Measurements from ENCODE around the gene LUC7L2.
"Not testable (repeated sequence)": the region's sequence is repeated elsewhere in the genome, so short reads cannot be mapped to it uniquely, and the experiment has no call there.

LUC7L2 gene

DNA sequence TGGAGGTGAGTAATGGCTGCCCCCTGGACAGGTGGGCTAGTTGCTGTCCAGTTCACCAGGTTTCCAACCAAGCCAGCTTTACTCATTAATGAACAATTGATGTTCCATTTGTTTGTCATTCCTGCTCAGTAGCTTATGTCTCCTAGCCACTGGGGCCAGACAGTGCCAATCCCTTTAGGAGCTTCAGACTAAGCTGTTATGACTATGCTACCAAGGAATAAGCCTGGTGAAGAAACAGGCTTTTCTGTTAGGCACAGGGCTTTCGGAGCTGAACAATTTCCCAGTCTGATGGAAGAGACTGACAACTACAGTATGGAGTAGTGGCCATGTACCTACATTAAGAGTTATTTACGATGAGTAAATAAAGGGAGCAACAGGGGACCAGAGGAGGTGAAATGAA, 20.7 kb upstream of the LUC7L2 start:
- Histone ChIP-seq H3K9me3 (ENCODE audit: control insufficient read depth in 1 of 2, low read length in 2 of 2) (no peaks in the 10 kb centered on the region), H3K4me3 (ENCODE audit: low read depth in 1 of 2, low read length in 2 of 2) (no peak overlapping the region), H3K27ac (ENCODE audit: low read length) (no peak overlapping the region), H3K4me1 (ENCODE audit: control insufficient read depth in 1 of 2, insufficient read depth in 2 of 2, low read length in 2 of 2) (peaks cover 5 to 12% of the 10 kb centered on the region in 2 donors), H3K36me3 (ENCODE audit: control insufficient read depth in 1 of 2, insufficient read depth in 2 of 2, low read length in 2 of 2) (peaks cover 0 to 7% of the 10 kb centered on the region in 2 donors), H3K27me3 (ENCODE audit: low read depth, low read length) (no peaks in the 10 kb centered on the region)

GRCh38 chr7:139339698-139340036, 20.0 kb upstream of the LUC7L2 start:
- H3K27ac ChIP-seq (ENCODE audit: low read length) = peak overlapping the region; percentile 99
- H3K4me1 ChIP-seq (ENCODE audit: control insufficient read depth in 1 of 2, insufficient read depth in 2 of 2, low read length in 2 of 2) = peaks cover 5 to 12% of the 10 kb centered on the region in 2 donors
- H3K4me3 ChIP-seq (ENCODE audit: low read depth in 1 of 2, low read length in 2 of 2) = peak overlapping the region; percentile 81 to 88
- no peaks in the 10 kb centered on the region for H3K9me3 ChIP-seq (ENCODE audit: control insufficient read depth in 1 of 2, low read length in 2 of 2)
- peaks cover 0 to 7% of the 10 kb centered on the region in 2 donors for H3K36me3 ChIP-seq (ENCODE audit: control insufficient read depth in 1 of 2, insufficient read depth in 2 of 2, low read length in 2 of 2)
- H3K27me3 ChIP-seq (ENCODE audit: low read depth, low read length) = no peaks in the 10 kb centered on the region

- Histone ChIP-seq H3K36me3 (ENCODE audit: control insufficient read depth in 1 of 2, insufficient read depth in 2 of 2, low read length in 2 of 2) (peaks cover 0 to 7% of the 10 kb centered on the region in 2 donors), H3K27ac (ENCODE audit: low read length) (peak overlapping the region; percentile 99), H3K27me3 (ENCODE audit: low read depth, low read length) (no peaks in the 10 kb centered on the region)
These were observed 19.5 kb upstream of the LUC7L2 start for GRCh38 chr7:139340037-139340807.

DNA sequence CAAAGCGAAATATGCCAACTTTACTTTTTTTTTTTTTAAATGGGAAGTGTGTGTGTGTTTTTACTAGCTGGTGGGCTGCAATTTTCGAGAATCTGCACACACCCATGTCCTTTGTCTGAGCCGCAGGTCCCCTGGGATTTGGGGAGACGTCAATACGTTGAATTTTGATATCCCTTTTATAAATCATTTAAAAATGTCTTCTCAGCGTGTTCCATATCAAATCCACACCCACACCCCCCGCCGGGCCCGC, 19.0 kb upstream of the LUC7L2 start:
- Histone ChIP-seq H3K27me3 (ENCODE audit: low read depth, low read length) (no peaks in the 10 kb centered on the region), H3K4me3 (ENCODE audit: low read depth in 1 of 2, low read length in 2 of 2) (peak overlapping the region; percentile 81 to 88), H3K27ac (ENCODE audit: low read length) (peak overlapping the region; percentile 99), H3K36me3 (ENCODE audit: control insufficient read depth in 1 of 2, insufficient read depth in 2 of 2, low read length in 2 of 2) (peaks cover 0 to 7% of the 10 kb centered on the region in 2 donors), H3K4me1 (ENCODE audit: control insufficient read depth in 1 of 2, insufficient read depth in 2 of 2, low read length in 2 of 2) (peaks cover 5 to 12% of the 10 kb centered on the region in 2 donors), H3K9me3 (ENCODE audit: control insufficient read depth in 1 of 2, low read length in 2 of 2) (no peaks in the 10 kb centered on the region)

More at GRCh38 chr7:139340037-139340807, 19.5 kb upstream of the LUC7L2 start:
- H3K4me1 ChIP-seq (ENCODE audit: control insufficient read depth in 1 of 2, insufficient read depth in 2 of 2, low read length in 2 of 2) = peaks cover 5 to 12% of the 10 kb centered on the region in 2 donors
- peak overlapping the region; percentile 81 to 88 for H3K4me3 ChIP-seq (ENCODE audit: low read depth in 1 of 2, low read length in 2 of 2)
- H3K9me3 ChIP-seq (ENCODE audit: control insufficient read depth in 1 of 2, low read length in 2 of 2) = no peaks in the 10 kb centered on the region

DNA sequence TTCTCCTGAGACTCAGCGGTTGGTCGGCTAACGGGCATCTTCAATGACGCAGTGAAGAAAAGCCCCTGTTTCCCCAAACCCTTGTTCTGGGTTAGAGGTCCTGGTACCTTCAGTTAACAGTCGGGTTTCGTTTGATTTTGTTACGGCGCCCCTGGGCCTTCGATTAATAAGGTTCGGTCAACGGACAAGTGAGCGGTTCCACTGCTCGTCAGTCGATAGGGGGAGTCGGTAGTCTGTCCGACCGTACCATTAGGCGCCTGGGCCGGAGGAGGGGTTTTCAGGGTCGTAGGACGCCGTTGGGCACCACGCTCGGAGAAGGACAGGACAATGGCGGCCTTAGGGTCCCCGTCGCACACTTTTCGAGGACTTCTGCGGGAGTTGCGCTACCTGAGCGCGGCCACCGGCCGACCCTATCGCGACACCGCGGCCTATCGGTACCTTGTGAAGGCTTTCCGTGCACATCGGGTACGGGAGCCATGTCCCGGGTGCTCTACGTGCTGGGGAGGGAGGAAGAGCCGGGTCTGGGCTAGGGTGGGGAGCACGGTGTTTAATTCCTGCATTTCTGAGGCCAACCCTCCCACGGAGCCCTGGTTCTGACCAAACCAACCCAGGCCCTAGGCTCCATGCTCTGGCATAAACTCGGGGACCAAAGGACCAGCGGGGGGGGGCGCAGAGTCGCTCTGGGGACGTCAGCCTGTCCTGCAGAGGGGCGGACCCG, 18.5 kb upstream of the LUC7L2 start, which contains the start of gene FMC1:
TSS of gene FMC1 (plus strand) at position 280 of the 718 bp plus-strand sequence. CDS start at position 328, 48 bp downstream.
- H3K4me3 ChIP-seq (ENCODE audit: low read depth in 1 of 2, low read length in 2 of 2) = peak within 1 kb of the TSS; percentile 81 to 88
- H3K27me3 ChIP-seq (ENCODE audit: low read depth, low read length) = no peaks in the 10 kb centered on the region
- peak within 1 kb of the TSS; percentile 99 for H3K27ac ChIP-seq (ENCODE audit: low read length)
- no peaks in the 10 kb centered on the region for H3K9me3 ChIP-seq (ENCODE audit: control insufficient read depth in 1 of 2, low read length in 2 of 2)
- H3K4me1 ChIP-seq (ENCODE audit: control insufficient read depth in 1 of 2, insufficient read depth in 2 of 2, low read length in 2 of 2) = peaks cover 5 to 12% of the 10 kb centered on the region in 2 donors
- peaks cover 0 to 7% of the 10 kb centered on the region in 2 donors for H3K36me3 ChIP-seq (ENCODE audit: control insufficient read depth in 1 of 2, insufficient read depth in 2 of 2, low read length in 2 of 2)

DNA sequence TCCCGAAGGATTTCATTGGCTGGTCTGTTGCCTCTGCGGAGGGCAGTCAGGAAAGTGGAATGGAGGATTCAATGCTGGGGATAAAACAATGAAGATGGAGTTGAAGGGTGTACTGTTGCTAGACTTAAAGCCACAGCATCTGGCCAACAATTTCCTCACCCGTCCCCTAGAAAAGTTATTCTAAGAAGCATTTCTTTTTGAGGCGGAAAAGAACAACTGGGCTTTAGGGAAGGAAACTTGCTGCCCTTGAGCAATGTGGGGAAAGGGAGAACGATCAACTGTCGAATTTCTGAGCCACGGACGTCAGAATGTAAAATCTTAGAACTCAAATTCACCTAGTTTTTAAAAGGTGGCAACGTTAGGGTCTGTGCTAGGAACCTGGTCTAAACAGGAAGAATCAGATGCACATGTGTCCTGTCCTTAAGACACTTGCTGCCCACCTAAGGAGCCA, 17.9 kb upstream of the LUC7L2 start:
- H3K27ac ChIP-seq (ENCODE audit: low read length) = peak overlapping the region; percentile 99
- no peaks in the 10 kb centered on the region for H3K9me3 ChIP-seq (ENCODE audit: control insufficient read depth in 1 of 2, low read length in 2 of 2)
- peak overlapping the region; percentile 81 to 88 for H3K4me3 ChIP-seq (ENCODE audit: low read depth in 1 of 2, low read length in 2 of 2)
- H3K27me3 ChIP-seq (ENCODE audit: low read depth, low read length) = no peaks in the 10 kb centered on the region
- H3K4me1 ChIP-seq (ENCODE audit: control insufficient read depth in 1 of 2, insufficient read depth in 2 of 2, low read length in 2 of 2) = peaks cover 5 to 12% of the 10 kb centered on the region in 2 donors
- peaks cover 5 to 12% of the 10 kb centered on the region in 2 donors for H3K36me3 ChIP-seq (ENCODE audit: control insufficient read depth in 1 of 2, insufficient read depth in 2 of 2, low read length in 2 of 2)

- Histone ChIP-seq H3K27me3 (ENCODE audit: low read depth, low read length) (no peaks in the 10 kb centered on the region), H3K36me3 (ENCODE audit: control insufficient read depth in 1 of 2, insufficient read depth in 2 of 2, low read length in 2 of 2) (peaks cover 8 to 12% of the 10 kb centered on the region in 2 donors), H3K9me3 (ENCODE audit: control insufficient read depth in 1 of 2, low read length in 2 of 2) (no peaks in the 10 kb centered on the region), H3K4me3 (ENCODE audit: low read depth in 1 of 2, low read length in 2 of 2) (no peak overlapping the region), H3K27ac (ENCODE audit: low read length) (no peak overlapping the region), H3K4me1 (ENCODE audit: control insufficient read depth in 1 of 2, insufficient read depth in 2 of 2, low read length in 2 of 2) (peaks cover 5 to 12% of the 10 kb centered on the region in 2 donors)
These were observed 14.7 kb upstream of the LUC7L2 start for GRCh38 chr7:139345042-139345441.

- Histone ChIP-seq H3K4me3 (ENCODE audit: low read depth in 1 of 2, low read length in 2 of 2) (no peak overlapping the region), H3K27ac (ENCODE audit: low read length) (no peak overlapping the region), H3K9me3 (ENCODE audit: control insufficient read depth in 1 of 2, low read length in 2 of 2) (no peaks in the 10 kb centered on the region), H3K36me3 (ENCODE audit: control insufficient read depth in 1 of 2, insufficient read depth in 2 of 2, low read length in 2 of 2) (peaks cover 4 to 8% of the 10 kb centered on the region in 2 donors), H3K27me3 (ENCODE audit: low read depth, low read length) (no peaks in the 10 kb centered on the region), H3K4me1 (ENCODE audit: control insufficient read depth in 1 of 2, insufficient read depth in 2 of 2, low read length in 2 of 2) (no peaks in the 10 kb centered on the region)
These were observed 8.7 kb upstream of the LUC7L2 start for GRCh38 chr7:139351027-139351426.

GRCh38 chr7:139354729-139355128, 5.0 kb upstream of the LUC7L2 start:
- H3K27ac ChIP-seq (ENCODE audit: low read length) = no peak overlapping the region
- H3K36me3 ChIP-seq (ENCODE audit: control insufficient read depth in 1 of 2, insufficient read depth in 2 of 2, low read length in 2 of 2) = peaks cover 0 to under 1% of the 10 kb centered on the region in 2 donors
- peaks cover 4 to 7% of the 10 kb centered on the region in 2 donors for H3K4me1 ChIP-seq (ENCODE audit: control insufficient read depth in 1 of 2, insufficient read depth in 2 of 2, low read length in 2 of 2)
- no peaks in the 10 kb centered on the region for H3K27me3 ChIP-seq (ENCODE audit: low read depth, low read length)
- no peak overlapping the region for H3K4me3 ChIP-seq (ENCODE audit: low read depth in 1 of 2, low read length in 2 of 2)
- H3K9me3 ChIP-seq (ENCODE audit: control insufficient read depth in 1 of 2, low read length in 2 of 2) = no peaks in the 10 kb centered on the region

DNA sequence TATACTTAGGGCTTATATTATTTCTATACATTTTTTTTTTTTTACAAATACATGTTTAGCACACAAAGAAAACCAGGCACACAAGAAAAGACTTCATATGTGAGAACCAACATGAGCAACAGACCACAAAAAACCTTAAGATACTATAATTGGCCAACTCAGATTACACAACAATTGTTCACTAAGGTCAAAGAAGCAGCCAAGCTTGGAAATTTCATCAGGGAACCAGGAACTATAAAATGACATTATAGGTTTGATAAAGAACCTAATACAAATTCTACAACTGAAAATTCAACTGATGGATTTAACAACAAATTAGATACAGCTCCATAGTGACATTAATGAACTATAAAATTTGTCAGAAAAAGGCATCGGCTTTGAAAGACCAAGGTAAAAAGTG, 4.4 kb upstream of the LUC7L2 start:
- no peak overlapping the region for H3K27ac ChIP-seq (ENCODE audit: low read length)
- H3K4me3 ChIP-seq (ENCODE audit: low read depth in 1 of 2, low read length in 2 of 2) = no peak overlapping the region
- H3K4me1 ChIP-seq (ENCODE audit: control insufficient read depth in 1 of 2, insufficient read depth in 2 of 2, low read length in 2 of 2) = peaks cover 4 to 7% of the 10 kb centered on the region in 2 donors

GRCh38 chr7:139357729-139358506, 1.8 kb upstream of the LUC7L2 start:
- Histone ChIP-seq H3K4me1 (ENCODE audit: control insufficient read depth in 1 of 2, insufficient read depth in 2 of 2, low read length in 2 of 2) (peaks cover 13 to 26% of the 10 kb centered on the region in 2 donors), H3K4me3 (ENCODE audit: low read depth in 1 of 2, low read length in 2 of 2) (peak overlapping the region; percentile 94 to 97), H3K27ac (ENCODE audit: low read length) (peak overlapping the region; percentile 99)
- not testable (repeated sequence) for H3K9me3 ChIP-seq (ENCODE audit: control insufficient read depth in 1 of 2, low read length in 2 of 2); H3K36me3 ChIP-seq (ENCODE audit: control insufficient read depth in 1 of 2, insufficient read depth in 2 of 2, low read length in 2 of 2); H3K27me3 ChIP-seq (ENCODE audit: low read depth, low read length)

More for the DNA sequence above, 4.4 kb upstream of the LUC7L2 start:
- no peaks in the 10 kb centered on the region for H3K27me3 ChIP-seq (ENCODE audit: low read depth, low read length)
- H3K9me3 ChIP-seq (ENCODE audit: control insufficient read depth in 1 of 2, low read length in 2 of 2) = no peaks in the 10 kb centered on the region
- H3K36me3 ChIP-seq (ENCODE audit: control insufficient read depth in 1 of 2, insufficient read depth in 2 of 2, low read length in 2 of 2) = peaks cover 0 to 5% of the 10 kb centered on the region in 2 donors
